ENCODE measurements around the gene HAGHL. TPM values are rescaled to one million over a fixed set of nuclear protein-coding genes. Genes with fewer than 3 reads are reported as not detected.

The HAGHL gene
- total and polyA plus RNA-seq, 2 donors (not counting 3 experiments of a cell fraction or from before 2014, with no cell fraction given) = 6.3 to 6.8 TPM

DNA sequence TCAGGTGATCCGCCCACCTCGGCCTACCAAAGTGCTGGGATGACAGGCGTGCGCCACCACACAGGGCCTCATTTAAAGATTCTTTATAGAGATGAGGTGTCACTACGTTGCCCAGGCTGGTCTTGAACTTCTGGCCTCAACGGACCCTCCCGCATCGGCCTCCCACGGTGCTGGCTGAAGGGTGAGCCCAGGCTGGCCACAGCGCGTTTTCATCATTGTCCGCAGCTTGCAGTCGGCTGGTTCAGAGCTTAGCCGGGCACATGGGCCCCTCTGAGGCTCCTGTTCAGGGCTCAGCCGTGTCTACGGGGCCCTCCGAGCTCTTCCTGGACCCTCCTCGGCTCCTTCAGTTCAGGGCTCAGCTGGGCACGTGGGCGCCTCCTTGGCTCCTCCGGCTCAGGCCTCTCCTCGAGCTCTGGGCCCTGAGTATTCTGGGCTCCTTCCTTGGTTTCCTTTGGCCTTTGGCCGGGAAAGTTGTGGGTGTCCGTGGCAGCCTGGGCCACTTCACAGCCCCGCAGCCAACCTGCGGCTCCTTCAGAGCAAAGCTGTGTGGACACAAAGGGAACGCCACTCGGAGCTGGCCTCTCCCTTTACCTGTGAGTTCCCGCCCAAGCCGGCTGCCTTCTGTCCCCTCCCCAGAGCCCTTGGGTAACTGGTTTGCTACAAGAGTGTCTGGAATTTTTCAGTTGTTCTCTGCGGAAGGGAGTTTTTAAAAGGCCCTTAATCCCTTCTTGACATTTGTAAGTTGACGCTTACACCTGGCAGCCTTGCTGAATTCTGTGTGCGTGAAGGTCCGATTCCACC lies 32.4 kb downstream of the HAGHL start:
- no TSS peak for BruUV-seq (replicated peaks)

More for the DNA sequence above, 32.4 kb downstream of the HAGHL start:
- FAIRE-seq = no peak
- no peaks in the 10 kb centered on the region for H3K36me3 ChIP-seq (ENCODE audit: control insufficient read depth in 2 of 2, extremely low read depth in 1 of 2, insufficient read depth in 2 of 2, low read length in 2 of 2)
- POLR2A ChIA-PET = no interaction called here
- TF ChIP-seq FOS (IDR thresholded peaks at IDR 0.05; ENCODE audit: borderline replicate concordance, insufficient read depth, low read length) = no peak
- no peak for TF ChIP-seq POLR2AphosphoS5 (IDR thresholded peaks at IDR 0.05; ENCODE audit: insufficient read depth, low read depth, low read length)
- no peak for TF ChIP-seq EZH2 (IDR thresholded peaks at IDR 0.05; ENCODE audit: borderline replicate concordance, low read depth, low read length, severe bottlenecking)
- no peak for TF ChIP-seq GATA2 (IDR thresholded peaks at IDR 0.05; ENCODE audit: insufficient read depth, insufficient read length, low read depth, low read length)
- TF ChIP-seq, protein P1, sequence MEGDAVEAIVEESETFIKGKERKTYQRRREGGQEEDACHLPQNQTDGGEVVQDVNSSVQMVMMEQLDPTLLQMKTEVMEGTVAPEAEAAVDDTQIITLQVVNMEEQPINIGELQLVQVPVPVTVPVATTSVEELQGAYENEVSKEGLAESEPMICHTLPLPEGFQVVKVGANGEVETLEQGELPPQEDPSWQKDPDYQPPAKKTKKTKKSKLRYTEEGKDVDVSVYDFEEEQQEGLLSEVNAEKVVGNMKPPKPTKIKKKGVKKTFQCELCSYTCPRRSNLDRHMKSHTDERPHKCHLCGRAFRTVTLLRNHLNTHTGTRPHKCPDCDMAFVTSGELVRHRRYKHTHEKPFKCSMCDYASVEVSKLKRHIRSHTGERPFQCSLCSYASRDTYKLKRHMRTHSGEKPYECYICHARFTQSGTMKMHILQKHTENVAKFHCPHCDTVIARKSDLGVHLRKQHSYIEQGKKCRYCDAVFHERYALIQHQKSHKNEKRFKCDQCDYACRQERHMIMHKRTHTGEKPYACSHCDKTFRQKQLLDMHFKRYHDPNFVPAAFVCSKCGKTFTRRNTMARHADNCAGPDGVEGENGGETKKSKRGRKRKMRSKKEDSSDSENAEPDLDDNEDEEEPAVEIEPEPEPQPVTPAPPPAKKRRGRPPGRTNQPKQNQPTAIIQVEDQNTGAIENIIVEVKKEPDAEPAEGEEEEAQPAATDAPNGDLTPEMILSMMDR (IDR thresholded peaks at IDR 0.05; ENCODE audit: extremely low read depth in 1 of 2, insufficient read depth in 1 of 2, low read depth in 1 of 2, low read length in 2 of 2) = no peak
- no peak for TF ChIP-seq JUN (IDR thresholded peaks at IDR 0.05; ENCODE audit: borderline replicate concordance, insufficient read depth, insufficient read length, low read depth)
- no peak for TF ChIP-seq MYC (IDR thresholded peaks at IDR 0.05; ENCODE audit: low read depth, low read length)
- TF ChIP-seq POLR2A (IDR thresholded peaks at IDR 0.05; ENCODE audit: low read depth, low read length) = no peak
- TF ChIP-seq MAX (IDR thresholded peaks at IDR 0.05; ENCODE audit: insufficient read depth, insufficient read length) = no peak
- no peaks in the 10 kb centered on the region for H3K9me1 ChIP-seq (replicated peaks; ENCODE audit: control insufficient read depth, extremely low read depth, insufficient read depth, low read length)
- CTCF ChIA-PET = interaction anchor here (0.8 kb wide), 1 partner anchor 298 kb away, joined by 4 read pairs; no protein-coding TSS in a partner anchor
- no peaks in the 10 kb centered on the region for H3K4me1 ChIP-seq (ENCODE audit: control insufficient read depth, extremely low read depth, insufficient read depth, low read length)
- no peaks in the 10 kb centered on the region for H4K20me1 ChIP-seq (replicated peaks; ENCODE audit: control insufficient read depth, extremely low read depth, insufficient read depth, low read length)
- intact Hi-C loops (cut with micrococcal nuclease) (no loop called here), dilution Hi-C loops (cut with MboI; ENCODE audit: extremely low pct_ligation_motif_present, low sequenced_read_pairs) (no loop called here)
- peaks cover 0 to 1% of the 10 kb centered on the region in 2 experiments for H3K27me3 ChIP-seq (ENCODE audit: control insufficient read depth in 2 of 2, insufficient read depth in 2 of 2, low read length in 2 of 2)
- H3K4me3 ChIP-seq (replicated peaks in 1 of 3; ENCODE audit: insufficient read depth in 1 of 3, low read depth in 1 of 3, low read length in 3 of 3) = no peak overlapping the region
- no peak for DNase-seq (ENCODE audit: low read depth, low spot score)
- no peak overlapping the region for H3K9ac ChIP-seq (replicated peaks; ENCODE audit: extremely low read depth, insufficient read depth, low read length)
- H3K27ac ChIP-seq (ENCODE audit: insufficient read depth, low read depth, low read length) = no peak overlapping the region
- no peaks in the 10 kb centered on the region for H3K79me2 ChIP-seq (ENCODE audit: control insufficient read depth, insufficient read depth, low read length)
- no peaks in the 10 kb centered on the region for H3K9me3 ChIP-seq (replicated peaks; ENCODE audit: control insufficient read depth, insufficient read depth, low read length)
- no peak overlapping the region for H2AFZ ChIP-seq (ENCODE audit: low read depth, low read length)
- H3K4me2 ChIP-seq (ENCODE audit: insufficient read depth, low read length) = no peak overlapping the region
